Panc1 (cell line): ENCODE results near the gene PKM. TPM values are rescaled to one million over a fixed set of nuclear protein-coding genes. Genes with fewer than 3 reads are reported as not detected.

ENCODE experiments used
- ATAC-seq: fragments of 200-7000 bp; cut with Tn5 transposase; 2 replicates; pipeline ENCODE4 v1.9.1; 2020; ENCODE audit warnings: mild to moderate bottlenecking, moderate library complexity
- BruUV-seq: library from RNA; stranded (reverse); fragments of 400-500 nt; replicated peaks from 2 replicates; lab custom pipeline; 2021; lab: Mats Ljungman, UMichigan
- CTCF ChIA-PET: fragments of 300-600 bp; sonication (Branson Sonifier 250); formaldehyde crosslinking; loops from one replicate; lab custom pipeline; 2022; ENCODE audit warnings: antibody characterized with exemption; lab: Charles Lee
- POLR2A ChIA-PET: fragments of 300-600 bp; sonication (Branson Sonifier 250); formaldehyde crosslinking; loops from one replicate; lab custom pipeline; 2022; ENCODE audit warnings: antibody characterized with exemption; lab: Charles Lee
- DNase-seq: peaks from one replicate; pipeline ENCODE4 v3.0.0-alpha.2; 2010; ENCODE audit warnings: low read depth, low spot score
- H3K27ac ChIP-seq: 2 replicates; pipeline ENCODE4 v1.5.1; 2011; ENCODE audit warnings: mild to moderate bottlenecking, low read length, inconsistent platforms
- H3K27me3 ChIP-seq: fragments of 200-500 bp; sonication (Bioruptor generic); 2 replicates; pipeline ENCODE4 v1.6.0; 2014; ENCODE audit warnings: low read length, inconsistent platforms; ENCODE audit not compliant: control insufficient read depth, insufficient read depth
- H3K36me3 ChIP-seq: fragments of 200-500 bp; sonication (Bioruptor generic); 2 replicates; pipeline ENCODE4 v1.5.1; 2014; ENCODE audit warnings: inconsistent platforms, mild to moderate bottlenecking, low read length, moderate library complexity; ENCODE audit not compliant: control insufficient read depth, insufficient read depth
- H3K4me1 ChIP-seq: 2 replicates; pipeline ENCODE4 v1.5.1; 2011; ENCODE audit warnings: inconsistent platforms, mild to moderate bottlenecking, low read length, moderate library complexity; ENCODE audit not compliant: control insufficient read depth, insufficient read depth
- H3K4me3 ChIP-seq, 2 experiments: 2 replicates each; pipeline ENCODE4 v1.5.1; 2011 to 2012; ENCODE audit warnings: low read depth in 2 of 2, low read length in 2 of 2, mild to moderate bottlenecking in 2 of 2, inconsistent platforms in 1 of 2, moderate library complexity in 1 of 2
- H3K9me3 ChIP-seq: fragments of 200-500 bp; sonication (Bioruptor generic); 2 replicates; pipeline ENCODE4 v1.5.1; 2014; ENCODE audit warnings: low read depth, mild to moderate bottlenecking, inconsistent platforms, low read length, moderate library complexity; ENCODE audit not compliant: control insufficient read depth, insufficient read depth
- POLR2AphosphoS5 ChIP-seq: IDR thresholded peaks from 2 replicates; pipeline ENCODE4 v1.6.1; 2012; ENCODE audit warnings: mild to moderate bottlenecking, low read depth, low read length, moderate library complexity
- REST ChIP-seq, 2 experiments: IDR thresholded peaks; 2 replicates each; pipeline ENCODE4 v1.6.1; 2011 to 2012; ENCODE audit warnings: low read depth in 2 of 2, control low read depth in 1 of 2, low read length in 1 of 2, mild to moderate bottlenecking in 1 of 2, moderate library complexity in 1 of 2; ENCODE audit not compliant: insufficient read depth in 1 of 2
- SIN3A ChIP-seq: IDR thresholded peaks from 2 replicates; pipeline ENCODE4 v1.6.1; 2012; ENCODE audit warnings: low read depth, mild to moderate bottlenecking, low read length, moderate library complexity, borderline replicate concordance; ENCODE audit not compliant: insufficient read depth
- TCF7L2 ChIP-seq: IDR thresholded peaks from 2 replicates; pipeline ENCODE4 v1.6.1; 2011; ENCODE audit warnings: mild to moderate bottlenecking, low read depth, low read length, inconsistent platforms
- in situ Hi-C: cut with HindIII; loops from 2 replicates; pipeline ENCODE4 v1.10.0; 2016; ENCODE audit warnings: low sequenced_read_pairs, low pct_unique_long_range_greater_than_20kb
- intact Hi-C: fragments of 100-400 bp; cut with micrococcal nuclease; formaldehyde crosslinking; loops from one replicate; pipeline ENCODE4 v1.10.0; 2022; ENCODE audit not compliant: unreplicated experiment
- total RNA-seq: library from RNA; stranded (reverse); gene quantifications from one replicate; pipeline ENCODE4 v1.2.1, GENCODE V29; 2021; ENCODE audit not compliant: unreplicated experiment
- TF ChIP-seq, protein P1 (sequence below): fragments of 450-650 bp; IDR thresholded peaks from 2 replicates; pipeline ENCODE4 v1.5.1; 2017; ENCODE audit warnings: mild to moderate bottlenecking

The PKM gene
- total RNA-seq, 1 experiment from 2014 or later, result 1,590 TPM

GRCh38 chr15:72154316-72154715, 76.7 kb downstream of the PKM start:
- intact Hi-C loops (loop anchor here (10.0 kb wide), 1 partner anchor 410 kb away; no protein-coding TSS in a partner anchor), in situ Hi-C loops (no loop called here)
- DNase-seq (no peak), ATAC-seq (no peak)
- Histone ChIP-seq H3K36me3 (no peaks in the 10 kb centered on the region), H3K4me3 (no peak overlapping the region), H3K27ac (no peak overlapping the region), H3K9me3 (no peaks in the 10 kb centered on the region), H3K27me3 (no peaks in the 10 kb centered on the region), H3K4me1 (peaks cover 8% of the 10 kb centered on the region)
- POLR2A ChIA-PET, result no interaction called here
- no peak for TF ChIP-seq TCF7L2
- TF ChIP-seq, protein P1, sequence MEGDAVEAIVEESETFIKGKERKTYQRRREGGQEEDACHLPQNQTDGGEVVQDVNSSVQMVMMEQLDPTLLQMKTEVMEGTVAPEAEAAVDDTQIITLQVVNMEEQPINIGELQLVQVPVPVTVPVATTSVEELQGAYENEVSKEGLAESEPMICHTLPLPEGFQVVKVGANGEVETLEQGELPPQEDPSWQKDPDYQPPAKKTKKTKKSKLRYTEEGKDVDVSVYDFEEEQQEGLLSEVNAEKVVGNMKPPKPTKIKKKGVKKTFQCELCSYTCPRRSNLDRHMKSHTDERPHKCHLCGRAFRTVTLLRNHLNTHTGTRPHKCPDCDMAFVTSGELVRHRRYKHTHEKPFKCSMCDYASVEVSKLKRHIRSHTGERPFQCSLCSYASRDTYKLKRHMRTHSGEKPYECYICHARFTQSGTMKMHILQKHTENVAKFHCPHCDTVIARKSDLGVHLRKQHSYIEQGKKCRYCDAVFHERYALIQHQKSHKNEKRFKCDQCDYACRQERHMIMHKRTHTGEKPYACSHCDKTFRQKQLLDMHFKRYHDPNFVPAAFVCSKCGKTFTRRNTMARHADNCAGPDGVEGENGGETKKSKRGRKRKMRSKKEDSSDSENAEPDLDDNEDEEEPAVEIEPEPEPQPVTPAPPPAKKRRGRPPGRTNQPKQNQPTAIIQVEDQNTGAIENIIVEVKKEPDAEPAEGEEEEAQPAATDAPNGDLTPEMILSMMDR, result no peak
- CTCF ChIA-PET, result no interaction called here
- BruUV-seq, result no TSS peak

- H3K36me3 ChIP-seq, result no peaks in the 10 kb centered on the region
- in situ Hi-C loops (no loop called here), intact Hi-C loops (loop anchor here (10.0 kb wide), 1 partner anchor 409 kb away; no protein-coding TSS in a partner anchor)
- ChIA-PET CTCF (interaction anchor here (0.5 to 0.6 kb wide), 2 partner anchors 77 to 333 kb away, joined by 3 to 5 read pairs; no protein-coding TSS in a partner anchor), POLR2A (no interaction called here)
- DNase-seq (no peak), ATAC-seq (no peak)
- H3K27ac ChIP-seq, result no peak overlapping the region
- TF ChIP-seq TCF7L2 (no peak), SIN3A (no peak), POLR2AphosphoS5 (no peak), REST (IDR thresholded peaks at IDR 0.05; ENCODE audit: insufficient read depth in 1 of 2, low read depth in 2 of 2, low read length in 1 of 2) (no peak)
- TF ChIP-seq, protein P1, result no peak
- H3K27me3 ChIP-seq, result no peaks in the 10 kb centered on the region
- H3K4me1 ChIP-seq, result peaks cover 8% of the 10 kb centered on the region
- H3K9me3 ChIP-seq, result no peaks in the 10 kb centered on the region
- H3K4me3 ChIP-seq, result no peak overlapping the region
- no TSS peak for BruUV-seq
These were observed 77.6 kb downstream of the PKM start for GRCh38 chr15:72153269-72154000.

Other genes with a start within 250 kb of the PKM start
- 41.6 TPM for gene MYO9A, start 113.0 kb downstream of the PKM start, total RNA-seq
- 2.9 TPM for gene SENP8, start 112.8 kb downstream of the PKM start, total RNA-seq
- gene GRAMD2A, start 33.4 kb downstream of the PKM start, total RNA-seq, result 1.3 TPM
- gene PARP6, start 41.4 kb upstream of the PKM start, total RNA-seq, result 85.7 TPM
- gene CELF6, start 89.0 kb upstream of the PKM start, total RNA-seq, result not detected
- gene HEXA, start 144.8 kb upstream of the PKM start, total RNA-seq, result 199 TPM
- gene TMEM202, start 167.1 kb upstream of the PKM start, total RNA-seq, result not detected
- 192 TPM for gene ARIH1, start 243.1 kb upstream of the PKM start, total RNA-seq